ENCODE results near the gene DNTTIP2. TPM values are rescaled to one million over a fixed set of nuclear protein-coding genes. Genes with fewer than 3 reads are reported as not detected.
A peak's percentile ranks its signal among the peaks of the same experiment; 100 is the strongest.
"Not testable (repeated sequence)": the region's sequence is repeated elsewhere in the genome, so short reads cannot be mapped to it uniquely, and the experiment has no call there.

Gene DNTTIP2
- total RNA-seq, 1 experiment from 2014 or later: 40.1 TPM

- H3K27ac ChIP-seq: no peak overlapping the region
- no peak for DNase-seq (ENCODE audit: low read depth in 1 of 2, low spot score in 2 of 2)
- H3K4me3 ChIP-seq: no peak overlapping the region
- peaks cover 33% of the 10 kb centered on the region for H3K36me3 ChIP-seq
- 0 out of 2 replicates have a peak, but pooled peaks cover 1% of the 10 kb centered on the region for H3K9me3 ChIP-seq (replicated peaks)
- H3K4me1 ChIP-seq (replicated peaks): peaks cover 10% of the 10 kb centered on the region; the same call in 1 of the 2 replicates
- H3K27me3 ChIP-seq (replicated peaks): no peaks in the 10 kb centered on the region
Measured at GRCh38 chr1:93904228-93904627, 25.2 kb upstream of the DNTTIP2 start.

GRCh38 chr1:93900723-93901504 is 21.9 kb upstream of the DNTTIP2 start:
- Histone ChIP-seq H3K4me3 (no peak overlapping the region), H3K27ac (no peak overlapping the region), H3K4me1 (replicated peaks) (no peaks in the 10 kb centered on the region), H3K27me3 (replicated peaks) (no peaks in the 10 kb centered on the region), H3K36me3 (peaks cover 45% of the 10 kb centered on the region), H3K9me3 (replicated peaks) (no peaks in the 10 kb centered on the region)
- no peak for DNase-seq (ENCODE audit: low read depth in 1 of 2, low spot score in 2 of 2)

GRCh38 chr1:93899543-93900207 is 20.7 kb upstream of the DNTTIP2 start:
- H3K9me3 ChIP-seq (replicated peaks): no peaks in the 10 kb centered on the region
- H3K27me3 ChIP-seq (replicated peaks): no peaks in the 10 kb centered on the region
- no peak overlapping the region for H3K27ac ChIP-seq
- DNase-seq (ENCODE audit: low read depth in 1 of 2, low spot score in 2 of 2): no peak
- H3K4me1 ChIP-seq (replicated peaks): no peaks in the 10 kb centered on the region
- no peak overlapping the region for H3K4me3 ChIP-seq
- peaks cover 52% of the 10 kb centered on the region for H3K36me3 ChIP-seq

DNA sequence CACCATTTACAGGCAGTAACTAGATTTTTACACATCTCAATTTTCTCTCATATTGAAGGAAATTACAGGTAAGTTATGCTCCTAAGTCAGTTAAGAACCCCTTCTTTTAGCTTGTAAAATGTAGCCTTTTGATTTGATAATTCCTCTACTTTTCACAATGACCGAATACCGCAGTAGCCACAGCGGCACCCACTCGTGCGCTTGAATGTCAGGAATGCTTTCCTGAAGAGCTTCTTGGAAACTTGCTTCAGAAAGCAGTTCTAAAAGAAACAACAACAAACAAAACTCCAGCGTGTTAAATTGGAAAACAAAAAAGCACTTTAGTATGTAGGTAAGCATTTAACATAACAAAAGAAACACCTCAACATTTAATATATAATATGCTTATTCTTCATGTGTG is 9.9 kb upstream of the DNTTIP2 start:
- H3K36me3 ChIP-seq: peaks cover 29% of the 10 kb centered on the region

DNA sequence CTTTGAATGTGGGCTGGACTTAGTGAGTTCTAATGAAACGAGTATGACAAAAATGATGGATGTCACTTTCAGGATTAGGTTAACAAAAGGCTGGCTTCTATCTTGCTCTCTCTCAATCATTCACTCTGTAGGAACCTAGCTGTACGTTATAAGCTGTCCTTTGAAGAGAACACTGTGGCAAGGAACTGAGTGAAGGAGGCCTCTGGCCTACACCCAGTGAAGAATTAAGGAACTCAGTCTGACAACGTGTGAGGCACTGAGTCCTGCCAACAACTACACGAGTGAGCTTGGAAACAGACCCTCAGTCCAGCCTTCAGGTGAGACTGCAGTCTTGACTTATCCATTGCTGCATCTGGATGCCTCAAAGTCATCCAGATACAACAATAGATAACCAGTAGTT is 3.3 kb upstream of the DNTTIP2 start:
- Histone ChIP-seq H3K4me1 (replicated peaks) (peaks cover 19% of the 10 kb centered on the region), H3K27ac (no peak overlapping the region), H3K27me3 (replicated peaks) (no peaks in the 10 kb centered on the region), H3K9me3 (replicated peaks) (no peaks in the 10 kb centered on the region), H3K4me3 (no peak overlapping the region), H3K36me3 (peaks cover 16% of the 10 kb centered on the region)
- no peak for DNase-seq (ENCODE audit: low read depth in 1 of 2, low spot score in 2 of 2)

More for the DNA sequence above, 9.9 kb upstream of the DNTTIP2 start:
- Histone ChIP-seq H3K27ac (no peak overlapping the region), H3K4me3 (no peak overlapping the region), H3K27me3 (replicated peaks) (no peaks in the 10 kb centered on the region), H3K4me1 (replicated peaks) (no peaks in the 10 kb centered on the region), H3K9me3 (replicated peaks) (no peaks in the 10 kb centered on the region)
- DNase-seq (ENCODE audit: low read depth in 1 of 2, low spot score in 2 of 2): no peak

- Histone ChIP-seq H3K27ac (no peak overlapping the region), H3K4me3 (no peak overlapping the region), H3K27me3 (replicated peaks) (no peaks in the 10 kb centered on the region), H3K36me3 (peaks cover 28% of the 10 kb centered on the region), H3K4me1 (replicated peaks) (peaks cover 24% of the 10 kb centered on the region), H3K9me3 (replicated peaks) (no peaks in the 10 kb centered on the region)
- DNase-seq (ENCODE audit: low read depth in 1 of 2, low spot score in 2 of 2): peak in 1 of 2 experiments; percentile 15
Measured at GRCh38 chr1:93880731-93881130, 1.7 kb upstream of the DNTTIP2 start.

DNA sequence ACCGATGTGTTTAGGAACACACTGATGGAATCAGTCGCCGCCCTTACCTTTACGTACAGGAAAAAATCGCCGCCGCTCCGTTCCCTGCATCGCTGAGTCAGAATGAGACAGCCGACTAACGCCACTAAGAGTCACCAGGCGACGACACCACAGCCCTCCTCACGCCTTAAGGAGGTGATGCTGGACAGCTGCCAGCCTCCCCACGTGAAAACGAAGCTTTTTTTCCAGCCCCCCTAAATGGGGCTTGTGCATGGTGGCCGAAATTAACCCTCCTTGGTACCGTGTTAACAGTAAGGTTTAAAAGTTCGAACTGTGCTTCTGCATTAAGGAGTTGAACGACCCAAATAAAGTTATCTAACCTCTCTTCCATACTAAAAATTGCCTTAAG is 511 bp downstream of the DNTTIP2 start:
- DNase-seq (ENCODE audit: low read depth in 1 of 2, low spot score in 2 of 2): peak; percentile 36 to 61
- Histone ChIP-seq H3K4me3 (peak overlapping the region; percentile 88), H3K27ac (peak overlapping the region; percentile 78), H3K27me3 (replicated peaks) (no peaks in the 10 kb centered on the region), H3K36me3 (peaks cover 50% of the 10 kb centered on the region), H3K9me3 (replicated peaks) (no peaks in the 10 kb centered on the region), H3K4me1 (replicated peaks) (peaks cover 24% of the 10 kb centered on the region)

DNA sequence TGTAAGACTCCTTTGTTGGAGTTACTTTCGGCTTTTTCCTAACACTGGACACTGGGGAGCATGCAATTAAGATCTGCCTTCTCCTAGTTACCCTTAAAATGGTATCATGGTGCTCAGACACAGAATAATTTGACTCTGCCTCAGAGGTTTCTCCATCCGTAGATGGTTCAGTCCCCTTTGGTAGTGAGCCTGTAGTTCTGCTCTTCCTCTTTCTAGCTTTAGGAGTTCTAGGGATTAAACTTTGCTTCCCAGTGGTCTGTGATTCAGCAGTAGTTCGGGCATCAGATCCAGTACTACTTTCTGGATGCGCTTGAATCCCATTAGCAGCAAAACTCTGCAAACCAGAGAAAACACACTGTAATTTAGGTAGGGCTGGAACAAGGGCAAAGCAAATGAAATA is 1.5 kb downstream of the DNTTIP2 start:
- Histone ChIP-seq H3K27ac (no peak overlapping the region), H3K27me3 (replicated peaks) (no peaks in the 10 kb centered on the region), H3K9me3 (replicated peaks) (no peaks in the 10 kb centered on the region), H3K4me3 (no peak overlapping the region), H3K36me3 (peaks cover 58% of the 10 kb centered on the region), H3K4me1 (replicated peaks) (peaks cover 24% of the 10 kb centered on the region)
- no peak for DNase-seq (ENCODE audit: low read depth in 1 of 2, low spot score in 2 of 2)

DNA sequence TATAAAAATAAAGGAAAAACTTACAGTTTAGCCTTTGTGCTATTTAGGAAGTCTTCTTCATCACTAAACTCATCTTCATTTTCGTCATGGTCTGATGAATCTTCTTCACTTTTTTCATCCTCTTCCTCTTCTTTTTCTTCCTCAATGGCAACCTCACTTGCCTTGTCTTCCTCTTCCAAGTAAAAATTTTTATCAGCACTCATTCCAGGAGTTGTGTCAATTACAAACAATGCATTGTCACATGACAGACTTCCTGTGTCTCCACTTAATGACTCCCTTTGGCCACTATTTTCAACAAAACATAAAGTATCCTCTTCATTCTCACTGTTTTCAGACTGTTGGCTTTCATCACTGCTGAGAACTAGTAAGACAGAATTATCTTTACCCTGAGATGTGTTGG is 2.8 kb downstream of the DNTTIP2 start:
- no peak for DNase-seq (ENCODE audit: low read depth in 1 of 2, low spot score in 2 of 2)
- Histone ChIP-seq H3K27me3 (replicated peaks) (no peaks in the 10 kb centered on the region), H3K4me1 (replicated peaks) (peaks cover 24% of the 10 kb centered on the region), H3K36me3 (peaks cover 71% of the 10 kb centered on the region), H3K4me3 (no peak overlapping the region), H3K27ac (no peak overlapping the region), H3K9me3 (replicated peaks) (no peaks in the 10 kb centered on the region)

- Histone ChIP-seq H3K36me3 (peaks cover 92% of the 10 kb centered on the region), H3K27me3 (replicated peaks) (no peaks in the 10 kb centered on the region)
- DNase-seq (ENCODE audit: low read depth in 1 of 2, low spot score in 2 of 2): peak in 1 of 2 experiments; percentile 16
Measured at GRCh38 chr1:93874025-93874651, 4.9 kb downstream of the DNTTIP2 start.

DNA sequence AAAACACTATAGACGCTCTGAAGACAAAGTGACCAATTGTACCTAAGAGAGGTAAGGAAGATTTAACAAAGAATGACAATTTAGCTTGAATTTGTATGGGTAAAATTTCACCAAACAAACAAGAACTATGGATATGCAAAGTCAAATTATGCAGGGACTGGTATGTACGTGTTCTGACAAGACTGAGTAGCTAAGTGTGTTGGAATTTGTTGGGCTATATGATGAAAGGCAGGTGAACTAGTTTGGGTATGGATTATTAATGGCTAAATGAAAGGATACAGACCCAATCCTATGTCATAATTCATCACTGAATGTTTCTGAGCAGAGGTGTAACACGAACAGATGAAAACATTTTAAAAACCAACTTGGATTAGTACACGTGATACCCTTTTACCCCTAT is 7.6 kb downstream of the DNTTIP2 start:
- H3K27me3 ChIP-seq (replicated peaks): no peaks in the 10 kb centered on the region
- H3K4me3 ChIP-seq: no peak overlapping the region
- H3K9me3 ChIP-seq (replicated peaks): no peaks in the 10 kb centered on the region
- H3K4me1 ChIP-seq (replicated peaks): peaks cover 2% of the 10 kb centered on the region
- H3K27ac ChIP-seq: no peak overlapping the region
- peaks cover 83% of the 10 kb centered on the region for H3K36me3 ChIP-seq
- DNase-seq (ENCODE audit: low read depth in 1 of 2, low spot score in 2 of 2): no peak

More at GRCh38 chr1:93874025-93874651, 4.9 kb downstream of the DNTTIP2 start:
- Histone ChIP-seq H3K9me3 (replicated peaks) (no peaks in the 10 kb centered on the region), H3K4me3 (no peak overlapping the region), H3K4me1 (replicated peaks) (peaks cover 14% of the 10 kb centered on the region), H3K27ac (no peak overlapping the region)

DNA sequence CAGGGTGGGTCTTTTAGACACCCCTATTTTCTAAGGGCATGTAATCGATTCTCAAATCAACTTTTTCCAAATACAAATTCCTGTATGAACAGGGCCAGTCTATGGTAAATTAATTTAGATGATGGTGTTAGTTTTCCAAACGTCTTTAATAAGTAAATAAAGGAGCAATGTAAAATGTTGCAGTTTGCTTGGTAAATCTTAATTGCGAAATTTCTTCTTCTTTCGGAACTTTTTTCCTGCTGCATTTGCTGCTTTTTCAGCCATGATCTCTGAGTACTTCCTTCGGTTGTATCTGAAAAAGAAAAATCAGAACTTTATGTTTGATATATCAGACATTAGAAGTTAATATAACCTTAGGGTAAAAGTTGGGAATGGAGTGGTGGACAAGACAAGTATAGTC is 9.4 kb downstream of the DNTTIP2 start:
- peaks cover 73% of the 10 kb centered on the region for H3K36me3 ChIP-seq
- H3K4me1 ChIP-seq (replicated peaks): no peaks in the 10 kb centered on the region
- no peaks in the 10 kb centered on the region for H3K9me3 ChIP-seq (replicated peaks)
- H3K4me3 ChIP-seq: no peak overlapping the region
- no peak overlapping the region for H3K27ac ChIP-seq
- H3K27me3 ChIP-seq (replicated peaks): no peaks in the 10 kb centered on the region
- DNase-seq (ENCODE audit: low read depth in 1 of 2, low spot score in 2 of 2): no peak

- not testable (repeated sequence) for H3K27ac ChIP-seq; H3K27me3 ChIP-seq (replicated peaks); H3K4me3 ChIP-seq; DNase-seq (ENCODE audit: low read depth in 1 of 2, low spot score in 2 of 2); H3K4me1 ChIP-seq (replicated peaks); H3K9me3 ChIP-seq (replicated peaks)
- peaks cover 61% of the 10 kb centered on the region for H3K36me3 ChIP-seq
Measured at GRCh38 chr1:93868492-93868891, 10.5 kb downstream of the DNTTIP2 start.

GRCh38 chr1:93865253-93865652 is 13.8 kb downstream of the DNTTIP2 start:
- H3K9me3 ChIP-seq (replicated peaks): no peaks in the 10 kb centered on the region
- H3K27me3 ChIP-seq (replicated peaks): no peaks in the 10 kb centered on the region
- no peak overlapping the region for H3K27ac ChIP-seq
- H3K4me1 ChIP-seq (replicated peaks): no peaks in the 10 kb centered on the region
- no peak overlapping the region for H3K4me3 ChIP-seq
- H3K36me3 ChIP-seq: peaks cover 31% of the 10 kb centered on the region
- DNase-seq (ENCODE audit: low read depth in 1 of 2, low spot score in 2 of 2): no peak
